ENCODE data around the gene DNAJC15. TPM values are rescaled to one million over a fixed set of nuclear protein-coding genes. Genes with fewer than 3 reads are reported as not detected.
"Not testable (repeated sequence)": the region's sequence is repeated elsewhere in the genome, so short reads cannot be mapped to it uniquely, and the experiment has no call there.

DNAJC15 gene
- total and polyA plus RNA-seq, 5 donors from 2014 or later, result 12.6 to 36.5 (median 22.5) TPM

GRCh38 chr13:42985312-42986175 is 37.8 kb upstream of the DNAJC15 start:
- no peak overlapping the region for H3K4me3 ChIP-seq (ENCODE audit: low read depth, low read length)
- no peak overlapping the region for H3K27ac ChIP-seq (ENCODE audit: insufficient read depth, low read length, poor library complexity, severe bottlenecking)
- H3K27me3 ChIP-seq (ENCODE audit: control insufficient read depth, insufficient read depth, low read length), result no peaks in the 10 kb centered on the region
- no peaks in the 10 kb centered on the region for H3K36me3 ChIP-seq (ENCODE audit: control insufficient read depth, insufficient read depth, low read length)
- H3K27me3 Mint-ChIP-seq, result no peaks in the 10 kb centered on the region
- peaks cover 24% of the 10 kb centered on the region for H3K36me3 Mint-ChIP-seq
- H3K4me1 ChIP-seq (ENCODE audit: control insufficient read depth, insufficient read depth, low read length, poor library complexity, severe bottlenecking), result peaks cover 22% of the 10 kb centered on the region
- peak overlapping the region in 2 of 3 donors; percentile 0 to 42 for H3K27ac Mint-ChIP-seq
- H3K4me3 Mint-ChIP-seq, result peak overlapping the region in 1 of 4 donors; percentile 8
- peaks cover 0 to 1% (median 0%) of the 10 kb centered on the region in 7 donors for H3K9me3 Mint-ChIP-seq
- no peaks in the 10 kb centered on the region for H3K9me3 ChIP-seq (ENCODE audit: control insufficient read depth in 2 of 2, low read length in 2 of 2)
- peaks cover 43 to 85% (median 68%) of the 10 kb centered on the region in 4 donors for H3K4me1 Mint-ChIP-seq
- ATAC-seq (ENCODE audit: low read depth in 2 of 2), result no peak
- no peak for DNase-seq

GRCh38 chr13:42986176-42986574 is 37.2 kb upstream of the DNAJC15 start:
- Histone ChIP-seq H3K4me3 (ENCODE audit: low read depth, low read length) (no peak overlapping the region), H3K4me1 (ENCODE audit: control insufficient read depth, insufficient read depth, low read length, poor library complexity, severe bottlenecking) (peaks cover 26% of the 10 kb centered on the region), H3K9me3 (ENCODE audit: control insufficient read depth in 2 of 2, low read length in 2 of 2) (no peaks in the 10 kb centered on the region), H3K36me3 (ENCODE audit: control insufficient read depth, insufficient read depth, low read length) (no peaks in the 10 kb centered on the region), H3K27me3 (ENCODE audit: control insufficient read depth, insufficient read depth, low read length) (no peaks in the 10 kb centered on the region), H3K27ac (ENCODE audit: insufficient read depth, low read length, poor library complexity, severe bottlenecking) (no peak overlapping the region)
- Mint-ChIP-seq H3K9me3 (peaks cover 0 to 1% (median 0%) of the 10 kb centered on the region in 7 donors), H3K4me3 (no peak overlapping the region), H3K27me3 (no peaks in the 10 kb centered on the region), H3K36me3 (peaks cover 20% of the 10 kb centered on the region), H3K27ac (peak overlapping the region in 1 of 3 donors; percentile 5), H3K4me1 (peaks cover 43 to 86% (median 69%) of the 10 kb centered on the region in 4 donors)
- no peak for DNase-seq
- no peak for ATAC-seq (ENCODE audit: low read depth in 2 of 2)

- Histone ChIP-seq H3K27ac (ENCODE audit: insufficient read depth, low read length, poor library complexity, severe bottlenecking) (peak overlapping the region; percentile 98), H3K27me3 (ENCODE audit: control insufficient read depth, insufficient read depth, low read length) (no peaks in the 10 kb centered on the region), H3K4me1 (ENCODE audit: control insufficient read depth, insufficient read depth, low read length, poor library complexity, severe bottlenecking) (peaks cover 35% of the 10 kb centered on the region), H3K36me3 (ENCODE audit: control insufficient read depth, insufficient read depth, low read length) (no peaks in the 10 kb centered on the region), H3K9me3 (ENCODE audit: control insufficient read depth in 2 of 2, low read length in 2 of 2) (no peaks in the 10 kb centered on the region), H3K4me3 (ENCODE audit: low read depth, low read length) (peak overlapping the region; percentile 99)
- Mint-ChIP-seq H3K27ac (peak overlapping the region; percentile 97 to 100 (median 99)), H3K4me3 (peak overlapping the region; percentile 96 to 97 (median 96)), H3K4me1 (peaks cover 13 to 67% (median 46%) of the 10 kb centered on the region in 4 donors), H3K36me3 (peaks cover 6% of the 10 kb centered on the region), H3K9me3 (no peaks in the 10 kb centered on the region), H3K27me3 (no peaks in the 10 kb centered on the region)
- DNase-seq (peak in 2 of 3 donors; percentile 46 to 55), ATAC-seq (ENCODE audit: low read depth in 2 of 2) (no peak)
Observed at GRCh38 chr13:42990291-42991232, 32.8 kb upstream of the DNAJC15 start.

- not testable (repeated sequence) for ATAC-seq (ENCODE audit: low read depth in 2 of 2); H3K36me3 Mint-ChIP-seq; H3K27me3 Mint-ChIP-seq; H3K27me3 ChIP-seq (ENCODE audit: control insufficient read depth, insufficient read depth, low read length); H3K9me3 Mint-ChIP-seq; H3K9me3 ChIP-seq (ENCODE audit: control insufficient read depth in 2 of 2, low read length in 2 of 2); H3K36me3 ChIP-seq (ENCODE audit: control insufficient read depth, insufficient read depth, low read length)
- DNase-seq, result peak in 1 of 3 donors; percentile 5
- Histone ChIP-seq H3K4me3 (ENCODE audit: low read depth, low read length) (peak overlapping the region; percentile 99), H3K27ac (ENCODE audit: insufficient read depth, low read length, poor library complexity, severe bottlenecking) (peak overlapping the region; percentile 98), H3K4me1 (ENCODE audit: control insufficient read depth, insufficient read depth, low read length, poor library complexity, severe bottlenecking) (peaks cover 35% of the 10 kb centered on the region)
- H3K4me1 Mint-ChIP-seq, result peaks cover 17 to 60% (median 40%) of the 10 kb centered on the region in 4 donors
- peak overlapping the region; percentile 96 to 97 (median 96) for H3K4me3 Mint-ChIP-seq
- H3K27ac Mint-ChIP-seq, result peak overlapping the region; percentile 97 to 100 (median 99)
Observed at GRCh38 chr13:42991233-42991897, 32.0 kb upstream of the DNAJC15 start.

GRCh38 chr13:42991898-42992763 is 31.3 kb upstream of the DNAJC15 start, which contains the start of gene EPSTI1:
Gene EPSTI1 (minus strand): TSS chr13:42992241. CDS start chr13:42992165, 76 bp downstream.
- peak within 1 kb of the TSS; percentile 99 for H3K4me3 ChIP-seq (ENCODE audit: low read depth, low read length)
- H3K36me3 ChIP-seq (ENCODE audit: control insufficient read depth, insufficient read depth, low read length), result no peaks in the 10 kb centered on the region
- DNase-seq (peak; percentile 44 to 95 (median 80)), ATAC-seq (ENCODE audit: low read depth in 2 of 2) (peak; percentile 87 to 91)
- Mint-ChIP-seq H3K4me1 (peaks cover 21 to 56% (median 38%) of the 10 kb centered on the region in 4 donors), H3K36me3 (peaks cover 6% of the 10 kb centered on the region), H3K27ac (peak within 1 kb of the TSS; percentile 97 to 100 (median 99)), H3K27me3 (no peaks in the 10 kb centered on the region), H3K9me3 (no peaks in the 10 kb centered on the region), H3K4me3 (peak within 1 kb of the TSS; percentile 96 to 97 (median 96))
- peak within 1 kb of the TSS; percentile 98 for H3K27ac ChIP-seq (ENCODE audit: insufficient read depth, low read length, poor library complexity, severe bottlenecking)
- H3K27me3 ChIP-seq (ENCODE audit: control insufficient read depth, insufficient read depth, low read length), result no peaks in the 10 kb centered on the region
- H3K9me3 ChIP-seq (ENCODE audit: control insufficient read depth in 2 of 2, low read length in 2 of 2), result no peaks in the 10 kb centered on the region
- H3K4me1 ChIP-seq (ENCODE audit: control insufficient read depth, insufficient read depth, low read length, poor library complexity, severe bottlenecking), result peaks cover 35% of the 10 kb centered on the region

GRCh38 chr13:42992764-42993122 is 30.6 kb upstream of the DNAJC15 start:
- ATAC-seq (ENCODE audit: low read depth in 2 of 2), result no peak
- Mint-ChIP-seq H3K36me3 (peaks cover under 1% of the 10 kb centered on the region), H3K27ac (peak overlapping the region; percentile 97 to 100 (median 99))

More at GRCh38 chr13:42992764-42993122, 30.6 kb upstream of the DNAJC15 start:
- Mint-ChIP-seq H3K4me1 (peaks cover 21 to 50% (median 32%) of the 10 kb centered on the region in 4 donors), H3K9me3 (no peaks in the 10 kb centered on the region), H3K4me3 (peak overlapping the region; percentile 96 to 97 (median 96)), H3K27me3 (no peaks in the 10 kb centered on the region)
- Histone ChIP-seq H3K9me3 (ENCODE audit: control insufficient read depth in 2 of 2, low read length in 2 of 2) (no peaks in the 10 kb centered on the region), H3K4me1 (ENCODE audit: control insufficient read depth, insufficient read depth, low read length, poor library complexity, severe bottlenecking) (peaks cover 35% of the 10 kb centered on the region), H3K27ac (ENCODE audit: insufficient read depth, low read length, poor library complexity, severe bottlenecking) (peak overlapping the region; percentile 98), H3K36me3 (ENCODE audit: control insufficient read depth, insufficient read depth, low read length) (no peaks in the 10 kb centered on the region), H3K4me3 (ENCODE audit: low read depth, low read length) (peak overlapping the region; percentile 99), H3K27me3 (ENCODE audit: control insufficient read depth, insufficient read depth, low read length) (no peaks in the 10 kb centered on the region)
- no peak for DNase-seq
